NCI-H748 (cell line): ENCODE measurements around the gene ZNF136.

Experiments
- DNase-seq: peaks from one replicate; lab custom pipeline; 2025; ENCODE audit not compliant: unreplicated experiment; lab: John Stamatoyannopoulos, UW

The ZNF136 gene

GRCh38 chr19:12187625-12188024 lies 24.7 kb downstream of the ZNF136 start:
- DNase-seq, result no peak

GRCh38 chr19:12194827-12195731 lies 32.2 kb downstream of the ZNF136 start:
- peak; percentile 93 for DNase-seq

- no peak for DNase-seq
These were observed 35.2 kb downstream of the ZNF136 start for GRCh38 chr19:12198136-12198535.

- no peak for DNase-seq
These were observed 37.0 kb downstream of the ZNF136 start for GRCh38 chr19:12199757-12200419.

GRCh38 chr19:12202250-12202649 lies 39.4 kb downstream of the ZNF136 start:
- DNase-seq, result peak; percentile 30

- DNase-seq, result no peak
These were observed 42.4 kb downstream of the ZNF136 start for GRCh38 chr19:12205296-12205695.

GRCh38 chr19:12208221-12208620 lies 45.3 kb downstream of the ZNF136 start:
- DNase-seq, result no peak

GRCh38 chr19:12217332-12217731 lies 54.4 kb downstream of the ZNF136 start:
- DNase-seq, result no peak

- DNase-seq, result no peak
These were observed 60.2 kb downstream of the ZNF136 start for GRCh38 chr19:12222980-12223630.

- DNase-seq, result no peak
These were observed 61.8 kb downstream of the ZNF136 start for GRCh38 chr19:12224676-12225075.

GRCh38 chr19:12229990-12230389 lies 67.1 kb downstream of the ZNF136 start:
- DNase-seq, result no peak

GRCh38 chr19:12230751-12231733 lies 68.1 kb downstream of the ZNF136 start:
- no peak for DNase-seq

- DNase-seq, result no peak
These were observed 70.1 kb downstream of the ZNF136 start for GRCh38 chr19:12232961-12233360.

- no peak for DNase-seq
These were observed 74.4 kb downstream of the ZNF136 start for GRCh38 chr19:12237143-12237839.
